AG20443 (cell line): ENCODE results near the gene ASL.
A peak's percentile ranks its signal among the peaks of the same experiment; 100 is the strongest.
"Not testable (repeated sequence)": the region's sequence is repeated elsewhere in the genome, so short reads cannot be mapped to it uniquely, and the experiment has no call there.

ENCODE experiments used
- DNase-seq: peaks from one replicate; pipeline ENCODE4 v3.0.0; 2012; ENCODE audit warnings: low spot score, mixed read lengths

Gene ASL

DNA sequence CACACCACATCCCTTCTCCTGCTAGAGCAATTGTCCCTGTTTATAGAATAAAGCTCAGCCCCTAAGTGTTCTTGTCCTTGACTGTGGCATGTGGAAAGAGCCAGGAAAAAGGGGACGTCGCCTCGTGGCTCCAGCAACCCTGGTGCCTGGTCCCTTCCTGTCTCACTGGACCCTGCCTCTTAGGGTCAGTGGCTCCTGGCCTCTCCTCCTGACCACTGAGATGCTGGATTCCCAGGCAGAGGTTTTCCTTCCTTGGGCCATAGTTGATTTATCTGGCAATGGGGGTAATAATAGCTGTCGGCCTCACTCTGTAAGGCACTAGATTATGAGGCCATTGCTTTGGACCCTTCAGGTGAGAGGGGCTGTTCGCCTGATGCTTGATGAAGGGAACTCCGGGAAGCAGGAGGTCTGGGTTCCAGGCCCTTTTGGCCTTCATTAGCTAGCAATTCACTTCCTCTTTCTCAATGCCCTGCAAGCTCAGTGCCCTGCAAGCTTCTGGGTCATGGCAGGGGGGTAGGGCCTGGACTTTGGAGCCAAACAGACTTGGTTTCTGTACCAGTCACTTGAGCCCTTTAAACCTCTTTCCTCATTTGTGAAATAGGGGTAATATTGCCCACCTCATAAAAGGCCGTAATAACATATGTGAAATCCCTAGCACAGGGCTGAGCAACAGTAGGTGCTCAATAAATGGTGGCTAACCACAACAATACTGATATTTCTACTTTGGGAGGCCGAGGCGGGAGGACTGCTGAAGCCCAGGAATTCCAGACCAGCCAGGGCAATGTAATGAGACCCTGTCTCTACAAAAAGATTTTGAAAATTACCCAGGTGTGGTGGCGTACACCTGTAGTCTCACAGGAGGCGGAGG is 1.1 kb downstream of the ASL start:
- DNase-seq, result no peak

DNA sequence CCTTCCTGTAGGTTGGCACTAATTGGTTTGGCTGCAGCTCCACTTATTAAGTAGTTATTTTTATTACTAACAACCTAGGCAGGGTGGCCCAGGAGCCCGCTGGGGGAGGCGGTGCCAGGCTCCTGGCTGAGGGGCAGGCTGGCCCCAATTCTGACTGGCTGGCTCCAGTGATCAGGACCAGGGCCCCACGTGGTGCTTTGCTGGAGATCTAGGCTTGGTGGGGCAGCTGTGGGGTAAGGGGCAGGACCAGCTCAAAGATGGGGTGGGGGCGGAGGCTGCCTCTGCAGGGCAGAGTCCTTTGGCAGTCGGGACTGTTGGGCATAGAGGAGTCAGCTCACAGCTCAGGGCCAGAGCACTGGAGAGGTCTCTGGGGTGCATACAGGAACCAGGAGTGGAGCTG is 2.4 kb downstream of the ASL start:
- no peak for DNase-seq

- DNase-seq, result no peak
Observed at GRCh38 chr7:66082083-66082482, 6.5 kb downstream of the ASL start.

DNA sequence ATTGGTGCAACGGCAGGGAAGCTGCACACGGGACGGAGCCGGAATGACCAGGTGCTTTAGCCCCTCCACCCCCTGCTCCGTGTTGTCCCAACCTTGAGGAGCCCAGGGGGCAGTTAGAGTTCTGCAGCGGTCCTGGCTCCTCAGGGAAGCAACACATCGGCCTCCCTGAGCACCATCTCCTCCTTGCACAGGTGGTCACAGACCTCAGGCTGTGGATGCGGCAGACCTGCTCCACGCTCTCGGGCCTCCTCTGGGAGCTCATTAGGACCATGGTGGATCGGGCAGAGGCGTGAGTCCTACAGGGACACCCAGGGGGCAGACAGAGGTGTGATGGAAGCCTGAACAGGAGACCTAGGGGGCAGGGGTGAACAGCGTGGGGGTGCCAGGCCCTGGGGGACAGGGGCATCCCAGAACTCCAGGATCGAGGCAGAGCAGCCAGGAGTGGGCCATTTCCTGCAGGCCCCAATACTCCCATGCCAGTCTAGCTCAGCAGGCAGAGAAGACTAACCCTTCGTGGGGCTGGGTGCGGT is 7.3 kb downstream of the ASL start:
- no peak for DNase-seq

GRCh38 chr7:66083677-66084076 is 8.1 kb downstream of the ASL start:
- DNase-seq, result no peak

DNA sequence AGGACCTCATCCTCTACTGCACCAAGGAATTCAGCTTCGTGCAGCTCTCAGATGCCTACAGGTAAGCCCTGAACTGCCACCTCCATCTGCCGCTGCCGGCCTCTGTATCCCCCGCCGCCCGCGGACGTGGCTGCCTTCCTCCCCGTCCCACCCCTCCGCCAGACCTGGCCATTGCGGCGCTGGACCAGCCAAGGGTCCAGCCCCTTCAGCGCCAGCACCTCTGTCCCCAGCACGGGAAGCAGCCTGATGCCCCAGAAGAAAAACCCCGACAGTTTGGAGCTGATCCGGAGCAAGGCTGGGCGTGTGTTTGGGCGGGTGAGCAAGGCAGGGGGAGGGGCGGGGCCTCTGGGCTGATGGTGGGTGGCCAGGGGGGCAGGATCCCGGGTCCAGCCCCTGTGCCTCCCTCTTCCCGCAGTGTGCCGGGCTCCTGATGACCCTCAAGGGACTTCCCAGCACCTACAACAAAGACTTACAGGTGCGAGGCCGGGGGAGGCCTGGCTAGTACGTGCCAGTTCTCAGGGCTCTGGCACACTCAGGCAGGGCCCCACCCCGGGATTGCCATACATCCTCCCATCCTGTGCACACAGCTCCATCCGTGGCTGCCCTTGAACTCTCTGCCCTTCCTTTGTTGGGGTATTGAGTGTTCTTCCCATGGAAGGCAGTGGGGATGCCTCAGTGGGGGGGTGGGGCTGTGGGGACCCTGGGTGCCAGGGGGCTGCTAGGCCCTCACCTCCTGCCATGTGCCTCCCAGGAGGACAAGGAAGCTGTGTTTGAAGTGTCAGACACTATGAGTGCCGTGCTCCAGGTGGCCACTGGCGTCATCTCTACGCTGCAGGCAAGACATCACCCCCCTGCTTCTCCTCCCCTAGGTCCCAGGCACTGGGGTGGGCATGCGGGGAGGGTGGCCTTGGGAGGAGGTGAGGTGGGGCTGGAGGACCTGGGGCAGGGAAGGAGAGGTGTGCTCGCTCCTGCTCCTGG is 13.5 kb downstream of the ASL start:
- DNase-seq, result no peak

GRCh38 chr7:66092654-66093053 is 17.0 kb downstream of the ASL start:
- no peak for DNase-seq

- DNase-seq, result no peak
Observed at GRCh38 chr7:66095010-66095409, 19.4 kb downstream of the ASL start.

DNA sequence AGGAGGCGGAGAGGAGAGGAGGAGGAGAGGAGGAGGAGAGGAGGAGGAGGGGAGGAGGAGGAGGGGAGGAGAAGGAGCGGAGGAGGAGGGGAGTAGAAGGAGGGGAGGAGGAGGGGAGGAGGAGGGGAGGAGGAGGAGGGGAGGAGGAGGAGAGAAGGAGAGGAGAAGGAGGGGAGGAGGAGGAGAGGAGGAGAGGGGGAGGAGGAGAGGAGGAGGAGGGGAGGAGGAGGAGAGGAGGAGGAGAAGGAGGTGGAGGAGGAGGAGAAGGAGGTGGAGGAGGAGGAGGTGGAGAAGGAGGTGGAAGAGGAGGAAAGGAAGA is 23.6 kb downstream of the ASL start:
- no peak for DNase-seq

DNA sequence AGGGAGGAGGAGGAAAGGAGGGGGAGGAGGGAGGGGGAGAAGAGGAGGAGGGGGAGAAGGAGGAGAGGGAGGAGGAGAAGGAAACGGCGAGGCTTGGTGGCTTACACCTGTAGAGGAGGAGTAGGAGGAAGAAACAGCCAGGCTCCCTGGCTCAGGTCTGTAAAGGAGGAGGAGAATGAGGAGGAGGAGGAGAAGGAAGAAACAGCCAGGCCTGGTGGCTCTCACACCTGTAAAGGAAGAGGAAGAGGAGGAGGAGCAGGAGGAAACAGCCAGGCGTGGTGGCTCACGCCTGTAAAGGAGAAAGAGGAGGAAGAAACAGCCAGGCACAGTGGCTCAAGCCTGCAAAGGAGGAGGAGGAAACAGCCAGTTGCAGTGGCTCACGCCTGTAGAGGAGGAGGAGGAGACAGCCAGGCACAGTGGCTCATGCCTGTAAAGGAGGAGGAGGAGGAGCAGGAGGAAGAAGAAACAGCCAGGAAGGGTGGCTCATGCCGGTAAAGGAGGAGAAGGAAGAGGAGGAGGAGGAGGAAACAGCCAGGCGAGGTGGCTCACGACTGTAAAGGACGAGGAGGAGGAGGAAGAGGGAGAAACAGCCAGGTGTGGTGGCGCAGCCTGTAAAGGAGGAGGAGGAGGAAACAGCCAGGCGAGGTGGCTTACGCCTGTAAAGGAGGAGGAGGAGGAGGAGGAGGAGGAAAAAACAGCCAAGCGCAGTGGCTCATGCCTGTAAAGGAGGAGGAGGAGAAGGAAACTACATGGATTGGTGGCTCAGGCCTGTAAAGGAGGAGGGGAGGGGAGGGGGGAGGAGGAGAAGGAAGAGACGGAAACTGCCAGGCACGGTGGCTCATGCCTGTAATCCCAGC is 24.2 kb downstream of the ASL start:
- peak; percentile 43 for DNase-seq

- no peak for DNase-seq
Observed at GRCh38 chr7:66100408-66101050, 24.9 kb downstream of the ASL start.

GRCh38 chr7:66102168-66102567 is 26.5 kb downstream of the ASL start:
- DNase-seq, result not testable (repeated sequence)

DNA sequence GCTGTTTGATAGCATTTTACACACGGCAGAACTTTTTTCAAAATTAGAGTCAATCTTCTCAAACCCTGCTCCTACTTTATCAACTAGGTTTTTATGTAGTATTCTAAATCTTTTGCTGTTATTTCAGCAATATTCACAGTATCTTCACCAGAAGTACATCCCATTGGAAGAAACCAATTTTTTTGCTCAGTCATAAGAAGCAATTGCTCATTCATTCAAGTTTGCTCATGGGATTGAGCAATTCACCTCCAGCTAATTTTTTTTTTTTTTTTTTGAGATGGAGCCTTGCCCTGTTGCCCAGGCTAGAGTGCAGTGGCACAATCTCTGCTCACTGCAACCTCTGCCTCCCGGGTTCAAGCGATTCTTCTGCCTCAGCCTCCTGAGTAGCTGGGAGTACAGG is 28.4 kb downstream of the ASL start:
- DNase-seq, result not testable (repeated sequence)

- DNase-seq, result no peak
Observed at GRCh38 chr7:66105263-66105748, 29.7 kb downstream of the ASL start.

GRCh38 chr7:66108410-66108809 is 32.8 kb downstream of the ASL start:
- DNase-seq, result not testable (repeated sequence)

- DNase-seq, result peak; percentile 76
Observed at GRCh38 chr7:66110856-66111255, 35.2 kb downstream of the ASL start.

DNA sequence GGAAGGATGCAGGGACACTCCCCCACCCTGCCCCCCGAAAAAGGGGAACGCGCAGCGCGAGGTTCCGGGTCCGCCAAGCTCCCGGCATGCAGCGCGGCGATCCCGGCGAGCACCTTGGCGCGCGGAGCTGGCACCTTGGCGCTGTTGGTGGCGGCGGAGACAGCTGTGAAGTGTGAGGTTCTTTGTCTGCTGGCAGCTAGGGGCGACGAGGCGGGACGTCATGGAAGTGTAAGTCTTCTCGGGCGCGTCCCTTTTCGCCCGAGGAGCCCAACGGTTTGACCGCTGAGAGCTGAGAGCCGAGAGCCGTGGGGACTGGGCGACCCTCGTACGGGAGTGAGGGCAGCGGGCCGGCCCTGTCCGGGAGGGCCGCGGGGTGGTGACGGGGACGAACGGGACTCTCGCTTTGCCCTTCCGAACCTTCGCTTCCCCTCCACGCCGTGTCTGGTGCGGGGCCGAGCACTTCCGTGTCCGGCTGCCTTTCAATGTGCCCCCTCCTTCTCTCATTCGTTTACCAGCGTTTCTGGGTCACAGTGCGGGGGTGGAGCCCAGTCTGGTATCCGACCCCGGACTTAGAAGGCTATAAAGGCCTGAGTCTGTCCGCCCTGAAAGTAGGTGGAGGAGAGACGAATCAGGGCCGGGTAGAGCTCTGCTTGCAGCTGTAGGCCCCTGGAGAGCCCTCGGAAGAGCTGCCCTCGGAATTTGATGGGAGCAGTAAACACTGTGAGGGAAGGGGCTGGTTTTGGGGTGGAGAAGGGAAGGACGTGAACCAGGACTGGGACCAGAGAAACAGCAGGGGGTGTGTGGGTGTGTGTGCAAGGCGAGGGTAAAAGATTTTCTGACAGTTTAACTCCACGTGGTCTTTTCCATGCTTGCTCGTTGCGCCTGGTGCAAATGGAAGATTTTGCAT is 39.4 kb downstream of the ASL start, which contains the start of gene CRCP:
Gene CRCP, plus strand, starts transcription at position 105 of the 907 bp plus-strand sequence. Its CDS starts 116 bp downstream, at position 221.
- DNase-seq, result peak; percentile 88

- not testable (repeated sequence) for DNase-seq
Observed at GRCh38 chr7:66116680-66117420, 41.2 kb downstream of the ASL start.

- DNase-seq, result no peak
Observed at GRCh38 chr7:66118603-66119002, 43.0 kb downstream of the ASL start.
